BJ (cell line): ENCODE results near the gene TNFRSF1B. TPM values are rescaled to one million over a fixed set of nuclear protein-coding genes. Genes with fewer than 3 reads are reported as not detected.

Source experiments
- CTCF ChIA-PET: fragments of 350-600 bp; formaldehyde crosslinking; extraction: SDS; loops from one replicate; lab custom pipeline; 2021; ENCODE audit warnings: antibody characterized with exemption, inconsistent platforms; lab: Yijun Ruan, JAX
- POLR2A ChIA-PET: fragments of 300-600 bp; sonication (Branson Sonifier 250); formaldehyde crosslinking; extraction: SDS; loops from one replicate; lab custom pipeline; 2021; ENCODE audit warnings: antibody characterized with exemption; lab: Charles Lee
- DNase-seq: peaks from one replicate; pipeline ENCODE4 v3.0.0-alpha.2; 2011; ENCODE audit warnings: low read depth
- H3K27me3 ChIP-seq: 2 replicates; pipeline ENCODE4 v1.6.0; 2011; ENCODE audit warnings: low read length; ENCODE audit not compliant: control insufficient read depth, insufficient read depth
- H3K36me3 ChIP-seq: 2 replicates; pipeline ENCODE4 v1.5.1; 2011; ENCODE audit warnings: low read length; ENCODE audit not compliant: control insufficient read depth, insufficient read depth
- H3K4me3 ChIP-seq: 2 replicates; pipeline ENCODE4 v1.5.1; 2011; ENCODE audit warnings: low read depth, mild to moderate bottlenecking, control low read depth, low read length
- CTCF ChIP-seq: IDR thresholded peaks from 2 replicates; pipeline ENCODE4 v1.5.1; 2011; ENCODE audit warnings: low read depth, mild to moderate bottlenecking, control low read depth, inconsistent platforms, low read length, moderate library complexity; ENCODE audit not compliant: insufficient read depth
- polyA plus RNA-seq: library from polyadenylated mRNA; depleted of rRNA; stranded (reverse); fragments of >200 nt; gene quantifications from 2 replicates; pipeline ENCODE4 v1.2.3, GENCODE V29; 2011

The TNFRSF1B gene
- polyA plus RNA-seq, 1 experiment = 0.60 TPM

GRCh38 chr1:12194666-12195216 lies 27.9 kb downstream of the TNFRSF1B start:
- POLR2A ChIA-PET = no interaction called here
- CTCF ChIA-PET = interaction anchor here (1.2 kb wide), 1 partner anchor 76 kb away, joined by 4 read pairs; no protein-coding TSS in a partner anchor
- Histone ChIP-seq H3K27me3 (peaks cover 2% of the 10 kb centered on the region; the same call in 1 of the 2 replicates), H3K4me3 (no peak overlapping the region), H3K36me3 (no peaks in the 10 kb centered on the region)
- TF ChIP-seq CTCF = no peak
- DNase-seq = no peak

GRCh38 chr1:12195416-12195815 lies 28.6 kb downstream of the TNFRSF1B start:
- Histone ChIP-seq H3K4me3 (no peak overlapping the region), H3K36me3 (no peaks in the 10 kb centered on the region), H3K27me3 (peaks cover 2% of the 10 kb centered on the region; the same call in 1 of the 2 replicates)
- POLR2A ChIA-PET = no interaction called here
- no peak for TF ChIP-seq CTCF
- no peak for DNase-seq
- CTCF ChIA-PET = interaction anchor here (0.6 kb wide), 1 partner anchor 8 kb away, joined by 3 read pairs; no protein-coding TSS in a partner anchor

GRCh38 chr1:12196641-12197482 lies 30.1 kb downstream of the TNFRSF1B start:
- no peaks in the 10 kb centered on the region for H3K36me3 ChIP-seq
- no peak for DNase-seq
- ChIA-PET POLR2A (no interaction called here), CTCF (interaction anchor here (1.2 to 16.6 kb wide), 2 partner anchors 12 to 76 kb away, joined by 3 to 359 read pairs; no protein-coding TSS in a partner anchor)
- H3K27me3 ChIP-seq = no peaks in the 10 kb centered on the region
- no peak overlapping the region for H3K4me3 ChIP-seq
- TF ChIP-seq CTCF = no peak

GRCh38 chr1:12197483-12197880 lies 30.7 kb downstream of the TNFRSF1B start:
- ChIA-PET CTCF (interaction anchor here (1.2 to 16.6 kb wide), 4 partner anchors 10 to 76 kb away, joined by 3 to 359 read pairs (median 4); no protein-coding TSS in a partner anchor), POLR2A (no interaction called here)
- H3K27me3 ChIP-seq = no peaks in the 10 kb centered on the region
- H3K36me3 ChIP-seq = no peaks in the 10 kb centered on the region
- H3K4me3 ChIP-seq = no peak overlapping the region
- no peak for TF ChIP-seq CTCF
- DNase-seq = no peak

- ChIA-PET POLR2A (no interaction called here), CTCF (interaction anchor here (0.6 to 16.6 kb wide), 3 partner anchors 8 to 91 kb away, joined by 3 to 359 read pairs (median 3); no protein-coding TSS in a partner anchor)
- TF ChIP-seq CTCF = no peak
- Histone ChIP-seq H3K27me3 (no peaks in the 10 kb centered on the region), H3K4me3 (no peak overlapping the region), H3K36me3 (no peaks in the 10 kb centered on the region)
- DNase-seq = no peak
Measured at GRCh38 chr1:12200208-12200607, 33.4 kb downstream of the TNFRSF1B start.
